NCI-H2227 (cell line): ENCODE measurements around the gene CNTNAP2.

ENCODE experiments used
- DNase-seq: peaks from one replicate; lab custom pipeline; 2025; ENCODE audit not compliant: unreplicated experiment; lab: John Stamatoyannopoulos, UW

Gene CNTNAP2

GRCh38 chr7:147304376-147304775 lies 1187.8 kb downstream of the CNTNAP2 start:
- no peak for DNase-seq

GRCh38 chr7:147305827-147306226 lies 1189.2 kb downstream of the CNTNAP2 start:
- DNase-seq: no peak

DNA sequence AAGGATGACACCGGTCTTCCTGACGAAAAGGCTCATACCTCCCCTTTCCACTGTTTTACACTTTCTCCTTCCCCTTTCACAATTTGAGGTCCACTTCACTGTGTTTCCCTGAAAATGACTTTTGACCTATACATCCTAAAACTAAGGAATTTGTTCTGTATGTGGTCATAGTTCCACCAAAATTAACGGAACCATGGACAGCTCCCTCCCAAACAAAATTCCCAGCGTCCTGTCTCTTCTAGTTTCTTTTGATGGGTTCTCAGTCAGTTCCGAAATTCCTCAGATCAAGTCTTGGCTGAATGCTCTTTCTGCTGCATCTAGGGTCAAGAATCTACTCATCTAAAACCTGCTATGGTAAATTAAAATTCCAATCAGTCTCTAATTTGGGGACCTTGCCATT lies 1191.9 kb downstream of the CNTNAP2 start:
- no peak for DNase-seq

DNA sequence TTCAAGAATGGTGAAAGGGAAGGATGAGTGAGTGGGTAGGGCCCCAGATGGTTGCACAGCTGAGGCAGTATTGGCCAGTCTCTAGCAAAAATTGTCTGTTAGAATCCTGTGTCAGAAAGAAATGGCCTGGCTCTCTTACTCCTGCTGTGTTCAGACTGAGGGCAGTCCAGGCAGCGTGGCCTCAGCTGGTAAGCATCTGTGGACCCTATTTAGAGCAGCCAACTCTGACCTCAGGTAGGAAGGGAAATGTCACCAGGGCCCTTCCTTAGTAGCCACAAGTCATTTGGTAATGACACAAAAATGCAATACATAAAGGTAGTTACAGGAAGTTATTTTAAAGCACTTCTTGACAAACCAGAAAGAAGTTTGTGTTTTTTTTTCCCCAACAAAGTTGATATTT lies 1194.7 kb downstream of the CNTNAP2 start:
- DNase-seq: no peak

GRCh38 chr7:147321504-147321903 lies 1204.9 kb downstream of the CNTNAP2 start:
- no peak for DNase-seq

DNA sequence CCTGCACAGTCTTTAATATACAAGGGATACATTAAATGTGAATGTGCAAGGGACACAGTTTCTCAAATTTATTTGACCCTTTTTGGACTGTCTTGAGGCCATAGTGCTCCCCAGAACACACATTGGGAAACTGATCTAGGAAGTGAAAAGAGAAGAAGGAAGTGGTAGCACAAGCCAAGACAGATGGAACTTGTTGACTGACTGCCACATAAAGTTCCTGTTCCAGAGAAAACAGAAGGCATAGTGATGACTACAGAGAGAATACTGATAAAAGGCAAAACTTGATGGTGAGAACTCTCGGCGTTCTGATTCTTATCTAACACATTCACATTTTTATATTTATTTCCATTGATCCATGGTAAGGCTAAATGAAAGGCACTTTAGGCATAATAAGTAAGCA lies 1216.4 kb downstream of the CNTNAP2 start:
- no peak for DNase-seq

- DNase-seq: no peak
Observed at GRCh38 chr7:147363101-147363500, 1246.5 kb downstream of the CNTNAP2 start.

DNA sequence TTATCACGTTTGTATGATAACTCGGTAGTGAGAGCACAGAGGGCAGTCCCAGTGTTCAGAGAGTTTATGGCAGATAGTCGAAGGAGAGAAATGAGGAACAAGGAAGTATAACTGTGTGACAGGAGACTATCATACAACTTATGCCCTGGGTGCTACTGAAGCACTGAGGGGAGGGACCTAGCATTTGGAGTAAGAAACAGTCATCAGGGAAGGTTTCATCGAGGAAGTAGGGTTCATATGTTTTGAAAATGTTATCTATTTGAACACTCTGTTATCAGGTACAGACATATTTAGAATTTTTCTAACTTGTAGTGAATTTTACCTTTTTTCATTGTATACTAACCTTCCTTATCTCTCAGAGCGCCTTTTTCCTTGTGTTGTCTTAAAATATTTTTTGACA lies 1259.6 kb downstream of the CNTNAP2 start:
- DNase-seq: no peak

DNA sequence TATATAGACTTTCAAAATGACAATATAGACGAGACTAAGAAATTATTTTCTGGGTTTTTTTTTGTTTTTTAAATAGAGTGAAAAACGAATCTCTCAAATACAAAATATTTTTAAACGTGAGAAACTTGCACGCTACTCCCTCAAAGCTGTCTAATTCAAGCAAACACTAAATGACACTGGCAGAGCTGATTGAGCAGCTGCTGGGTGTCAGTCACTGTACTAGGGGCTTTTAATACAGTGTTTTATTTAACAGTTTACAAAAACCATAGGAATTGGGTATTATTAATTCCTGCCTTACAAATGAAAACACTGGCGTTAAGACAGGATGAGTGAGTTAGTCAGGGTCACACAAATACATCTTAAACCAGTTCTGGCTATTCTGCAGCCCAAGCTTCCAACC lies 1264.3 kb downstream of the CNTNAP2 start:
- no peak for DNase-seq

DNA sequence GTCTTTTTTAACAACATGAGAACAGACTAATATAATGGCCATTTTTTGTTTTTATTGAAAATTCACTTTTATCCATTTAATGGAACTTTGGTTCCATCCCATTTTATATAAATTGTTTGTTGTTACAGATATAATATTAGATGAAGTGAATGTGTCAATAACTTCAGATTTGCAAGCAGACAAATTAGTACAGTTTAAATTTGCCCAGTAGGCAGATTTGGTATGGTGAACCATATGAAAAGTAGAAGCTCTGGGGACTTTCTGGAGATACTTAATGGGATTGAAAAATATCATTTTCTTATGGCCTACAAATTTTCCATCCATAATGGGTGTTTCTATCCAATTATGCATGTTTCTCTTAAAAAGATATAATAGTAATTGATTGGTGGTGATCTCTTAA lies 1277.7 kb downstream of the CNTNAP2 start:
- no peak for DNase-seq

DNA sequence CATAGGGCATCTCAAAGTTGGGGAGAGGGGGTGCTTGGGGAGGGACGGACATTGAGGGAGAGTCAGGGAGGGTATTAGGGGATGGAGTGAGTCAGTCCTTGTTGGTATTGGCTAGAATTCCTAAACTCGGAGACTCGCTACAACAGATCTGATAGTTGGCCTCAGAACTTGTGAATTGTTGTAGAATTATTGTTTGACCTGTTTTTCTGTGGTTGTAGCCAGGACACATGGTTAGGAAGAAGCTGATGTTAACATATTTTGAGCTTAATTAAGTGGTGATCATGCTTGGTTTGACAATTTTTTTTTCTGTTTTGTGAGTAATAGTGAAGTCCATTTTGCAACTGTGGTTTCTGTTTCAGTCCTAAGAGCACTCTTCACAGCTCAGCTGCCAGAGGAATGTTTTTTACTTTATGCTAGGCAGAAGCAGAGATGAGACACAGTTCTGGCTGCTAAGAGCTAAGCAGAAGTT lies 1283.7 kb downstream of the CNTNAP2 start:
- no peak for DNase-seq

DNA sequence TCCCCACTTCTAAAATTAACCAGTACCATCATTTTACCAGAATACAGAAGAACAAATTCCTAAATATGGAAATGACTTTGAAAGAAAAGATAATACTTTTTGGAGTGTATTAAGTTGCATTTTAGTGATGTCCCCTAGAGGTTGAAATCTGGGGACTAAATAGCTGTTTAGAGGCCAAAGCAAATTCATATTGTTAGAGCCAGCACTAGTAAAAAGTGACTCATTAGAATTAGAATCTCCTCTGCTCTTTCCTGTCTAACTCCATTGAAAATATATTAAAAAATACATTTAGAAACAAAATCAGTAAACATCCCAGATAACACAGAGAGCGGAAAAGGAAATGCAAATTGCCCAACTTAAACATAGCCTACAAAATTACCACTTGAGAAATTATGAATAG lies 1284.3 kb downstream of the CNTNAP2 start:
- no peak for DNase-seq

DNA sequence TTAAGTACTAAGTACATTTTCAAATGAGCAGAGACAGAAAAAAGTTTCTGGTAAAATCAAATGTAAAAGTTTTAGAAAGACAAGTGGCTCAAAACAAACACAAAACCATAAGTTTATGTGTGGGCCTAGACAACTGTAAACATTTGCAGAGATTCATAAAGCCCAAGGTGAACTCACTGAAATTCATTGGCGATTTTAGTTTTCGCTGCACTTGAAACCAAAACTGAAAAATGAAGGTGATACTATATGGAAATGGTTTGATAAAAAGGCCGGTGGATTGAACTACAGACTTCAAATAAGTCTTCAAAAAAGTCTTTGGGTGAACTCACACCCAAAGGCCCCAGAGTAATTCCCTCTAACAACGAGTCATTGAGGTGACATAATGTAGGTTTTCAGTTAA lies 1289.0 kb downstream of the CNTNAP2 start:
- DNase-seq: no peak

DNA sequence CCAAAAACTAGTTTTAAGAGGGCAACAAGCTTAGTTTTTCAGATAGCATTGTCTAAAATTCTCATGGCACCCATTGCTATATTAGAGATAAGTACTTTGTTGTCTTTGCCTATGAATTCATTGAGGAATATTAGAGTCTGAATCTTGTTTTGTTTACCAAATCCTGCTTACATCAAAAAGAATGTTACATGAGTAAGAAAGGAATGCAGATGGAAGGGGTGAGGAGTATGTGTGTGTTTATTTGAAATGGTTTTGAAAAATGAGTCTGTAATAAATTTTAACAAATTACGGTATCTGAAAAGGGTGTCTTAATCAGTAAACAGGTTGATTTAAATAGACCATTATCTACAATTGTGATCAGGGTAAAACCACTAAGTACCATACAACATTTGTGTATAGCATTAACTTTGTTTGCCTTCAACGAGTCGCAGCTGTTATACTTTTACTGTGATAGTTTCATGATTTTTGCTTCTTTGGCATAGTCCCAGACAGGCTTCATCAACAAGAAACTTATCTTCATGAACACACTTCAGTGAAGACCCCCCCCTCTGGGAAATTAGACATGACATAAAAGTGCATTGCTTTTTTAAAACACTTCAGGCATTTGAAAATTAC lies 1290.0 kb downstream of the CNTNAP2 start:
- no peak for DNase-seq

- no peak for DNase-seq
Observed at GRCh38 chr7:147411096-147411495, 1294.5 kb downstream of the CNTNAP2 start.

DNA sequence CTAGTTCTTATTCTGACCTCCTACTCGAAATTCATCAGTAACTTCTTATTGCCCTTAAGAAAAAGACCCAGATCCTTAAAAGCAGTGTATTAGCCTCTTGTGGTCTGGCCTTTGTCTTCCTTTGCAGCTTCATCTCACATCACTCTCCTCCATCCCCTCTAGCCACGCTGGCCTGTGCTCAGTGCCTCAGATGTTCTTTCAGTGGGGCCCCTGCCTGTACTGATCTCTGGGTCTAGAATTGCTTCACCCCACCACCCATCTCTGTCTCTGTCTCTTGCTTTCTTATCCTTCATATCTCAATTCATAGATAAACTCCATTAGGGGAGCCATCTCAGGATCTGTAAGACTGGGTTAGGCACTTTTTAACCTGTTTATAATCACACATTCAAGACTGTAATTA lies 1295.5 kb downstream of the CNTNAP2 start:
- DNase-seq: no peak

DNA sequence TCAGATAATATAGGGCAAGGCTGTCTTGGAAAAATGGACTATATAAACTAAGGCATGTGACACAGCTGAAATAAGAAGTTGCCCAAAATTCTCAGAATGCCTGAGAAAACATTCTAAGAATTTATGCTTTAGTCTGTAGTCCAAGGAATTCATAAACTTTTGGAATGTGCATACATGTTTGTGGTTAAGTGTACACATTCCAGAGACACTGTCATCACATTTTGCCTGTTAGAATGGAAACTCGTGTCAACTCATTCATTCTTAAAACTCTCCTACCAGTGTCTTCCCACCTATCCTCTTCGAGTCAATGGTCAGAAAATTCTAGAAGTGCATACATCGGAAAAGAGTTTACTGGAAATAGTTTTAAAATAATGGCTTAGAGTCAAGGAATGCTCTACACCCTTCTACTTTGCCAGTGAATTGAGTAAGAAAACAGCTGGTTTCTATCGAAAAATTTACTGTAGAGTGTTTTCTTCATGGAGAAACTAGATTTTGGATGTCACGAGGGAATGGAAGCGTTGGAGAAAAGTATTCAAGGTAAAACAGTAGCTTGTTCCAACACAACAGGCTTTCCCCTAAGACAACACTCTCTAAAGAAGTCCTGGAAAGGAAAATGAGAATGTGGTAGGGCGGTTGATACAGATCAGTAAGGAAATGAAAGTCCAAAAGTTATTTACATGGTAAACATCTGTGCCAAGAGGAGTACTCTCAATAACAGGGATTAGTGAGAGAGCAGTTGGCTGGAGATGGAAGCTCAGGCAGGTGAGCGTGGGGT lies 1296.4 kb downstream of the CNTNAP2 start:
- DNase-seq: no peak

GRCh38 chr7:147413557-147413870 lies 1296.9 kb downstream of the CNTNAP2 start:
- DNase-seq: no peak

DNA sequence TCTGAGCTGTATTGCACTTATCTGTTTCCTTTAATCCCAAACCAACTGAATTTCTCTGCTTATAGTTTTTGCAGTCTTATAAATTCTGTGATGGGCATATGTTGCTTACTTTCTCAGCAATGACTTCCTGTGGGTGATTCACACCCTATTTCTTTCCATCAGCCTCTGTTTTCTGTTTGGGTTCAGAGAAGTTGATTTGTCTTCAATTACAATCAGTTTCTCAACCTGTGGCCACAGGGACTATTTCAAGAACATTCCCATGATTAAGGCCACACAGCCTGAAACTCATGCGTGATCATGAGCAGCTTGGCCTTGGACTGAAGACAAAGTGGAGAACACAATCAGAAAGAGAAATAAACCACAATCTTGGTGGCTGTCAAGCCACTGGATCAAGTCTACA lies 1299.4 kb downstream of the CNTNAP2 start:
- DNase-seq: no peak

GRCh38 chr7:147418966-147419365 lies 1302.4 kb downstream of the CNTNAP2 start:
- no peak for DNase-seq

DNA sequence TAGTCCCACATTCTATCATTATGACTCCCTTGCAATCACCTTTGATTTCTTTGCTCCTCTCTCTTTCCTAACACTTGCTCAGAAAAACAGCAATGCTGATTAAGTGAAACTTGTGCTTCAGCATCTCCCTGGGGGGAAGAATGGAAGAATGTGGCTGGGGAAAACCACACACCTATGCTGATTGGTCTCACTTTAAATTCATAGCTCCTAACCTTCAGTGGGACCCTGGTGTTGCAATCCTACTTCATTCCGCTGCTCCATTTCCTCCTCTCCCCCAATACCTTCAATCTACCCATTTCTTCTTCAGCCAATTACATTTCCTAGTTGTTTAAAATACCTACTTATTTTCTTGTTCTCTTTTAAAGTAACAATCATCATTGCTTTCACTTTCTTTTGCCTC lies 1307.3 kb downstream of the CNTNAP2 start:
- no peak for DNase-seq

DNA sequence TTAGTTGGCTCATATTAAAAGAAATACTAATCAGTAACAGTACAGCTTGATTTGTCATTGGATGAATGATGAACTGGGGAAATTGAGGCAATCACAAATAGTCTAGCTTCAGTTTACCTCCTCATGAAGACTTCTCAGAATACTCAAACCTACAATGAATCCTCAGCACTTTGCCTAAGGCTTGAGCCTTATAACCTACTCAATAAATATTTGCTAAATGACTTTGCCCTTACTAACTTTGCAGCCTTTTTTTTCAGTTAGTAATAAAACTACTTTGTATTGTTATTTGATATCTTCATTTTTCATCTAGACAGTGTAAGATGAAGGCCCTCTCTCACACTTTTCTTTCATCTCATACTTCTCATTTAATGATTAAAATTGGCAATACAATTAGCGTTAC lies 1311.5 kb downstream of the CNTNAP2 start:
- DNase-seq: no peak

DNA sequence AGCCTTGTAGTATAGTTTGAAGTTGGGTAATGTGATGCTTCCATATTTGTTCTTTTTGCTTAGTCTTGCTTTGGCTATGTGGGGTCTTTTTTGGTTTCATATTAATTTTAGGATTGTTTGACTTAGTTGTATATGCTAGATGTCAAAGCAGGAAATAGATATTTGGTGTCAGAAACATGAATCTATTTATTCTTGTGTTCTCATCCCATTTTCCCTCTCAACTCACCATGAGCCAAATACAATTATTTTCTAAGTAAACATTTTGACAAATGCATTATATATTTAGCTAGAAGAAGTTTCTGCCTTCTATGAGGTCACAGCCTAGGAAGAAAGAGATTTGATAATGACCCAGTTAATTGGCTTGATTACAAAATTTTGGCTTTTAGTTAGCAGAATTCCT lies 1313.4 kb downstream of the CNTNAP2 start:
- no peak for DNase-seq
